Esophagus muscularis mucosa (tissue), 4 donors: ENCODE data around the gene ATP2A3. TPM values are rescaled to one million over a fixed set of nuclear protein-coding genes. Genes with fewer than 3 reads are reported as not detected.

Experiments used
- DNase-seq: peaks from one replicate; pipeline ENCODE4 v3.0.0-alpha.2; 2017; ENCODE audit errors: extremely low spot score
- H3K27ac ChIP-seq, 4 donors: fragments of 200-600 bp; sonication (generic); replicated peaks in 1 of 4; 1 replicate in 3 of 4; 2 replicates in 1 of 4; pipeline ENCODE4 v1.5.1; 2016 to 2019; ENCODE audit warnings: mild to moderate bottlenecking in 1 of 4
- H3K27me3 ChIP-seq, 4 donors: fragments of 200-600 bp; sonication (generic); one replicate each; pipeline versions ENCODE4 v1.5.1 to v1.6.0; 2016 to 2019
- H3K36me3 ChIP-seq, 4 donors: fragments of 200-600 bp; sonication (generic); one replicate each; pipeline ENCODE4 v1.5.1; 2016 to 2019
- H3K4me1 ChIP-seq, 4 donors: fragments of 200-600 bp; sonication (generic); one replicate each; pipeline ENCODE4 v1.5.1; 2016 to 2019
- H3K4me3 ChIP-seq, 4 donors: fragments of 200-600 bp; sonication (generic); 1 replicate in 2 of 4; 2 replicates in 2 of 4; pipeline ENCODE4 v1.5.1; 2016 to 2019; ENCODE audit warnings: mild to moderate bottlenecking in 4 of 4, moderate library complexity in 1 of 4
- H3K9me3 ChIP-seq, 4 donors: fragments of 200-600 bp; sonication (generic); 1 replicate in 3 of 4; 2 replicates in 1 of 4; pipeline ENCODE4 v1.5.1; 2016 to 2019
- EP300 ChIP-seq: sonication (generic); formaldehyde crosslinking; IDR thresholded peaks from one replicate; pipeline ENCODE4 v1.6.1; 2017; ENCODE audit warnings: antibody characterized with exemption
- POLR2A ChIP-seq: fragments of 450-650 bp; IDR thresholded peaks from one replicate; pipeline ENCODE4 v1.6.1; 2017; ENCODE audit warnings: antibody characterized with exemption, moderate library complexity, mild to moderate bottlenecking, low read depth
- POLR2AphosphoS5 ChIP-seq, 2 donors: sonication (generic); formaldehyde crosslinking; IDR thresholded peaks; one replicate each; pipeline ENCODE4 v1.6.1; 2017; ENCODE audit warnings: antibody characterized with exemption in 2 of 2
- WGBS: methylation state at CpG from one replicate; pipeline ENCODE4 v1.1.5; 2018; 5-methylcytosine and 5-hydroxymethylcytosine counted together
- intact Hi-C: fragments of 100-400 bp; cut with DNase I; formaldehyde crosslinking; loops from one replicate; pipeline ENCODE4 v1.15.1; 2023
- total RNA-seq, 4 donors: library from RNA; depleted of rRNA; stranded (reverse); fragments of >200 nt; gene quantifications; one replicate each; pipeline versions ENCODE4 v1.1.0 to v1.2.1, GENCODE V29; 2016
- TF ChIP-seq, protein P1 (sequence below), 3 experiments: fragments of 200-600 bp in 2 of 3; fragments of 450-650 bp in 1 of 3; sonication (generic) in 2 of 3; IDR thresholded peaks; one replicate each; pipeline ENCODE4 v1.5.1; 2017 to 2019; ENCODE audit warnings: antibody characterized with exemption in 3 of 3, mild to moderate bottlenecking in 2 of 3, moderate library complexity in 1 of 3

Gene ATP2A3
- total RNA-seq, 4 donors from 2014 or later = 17.9 to 35.4 (median 24.8) TPM

DNA sequence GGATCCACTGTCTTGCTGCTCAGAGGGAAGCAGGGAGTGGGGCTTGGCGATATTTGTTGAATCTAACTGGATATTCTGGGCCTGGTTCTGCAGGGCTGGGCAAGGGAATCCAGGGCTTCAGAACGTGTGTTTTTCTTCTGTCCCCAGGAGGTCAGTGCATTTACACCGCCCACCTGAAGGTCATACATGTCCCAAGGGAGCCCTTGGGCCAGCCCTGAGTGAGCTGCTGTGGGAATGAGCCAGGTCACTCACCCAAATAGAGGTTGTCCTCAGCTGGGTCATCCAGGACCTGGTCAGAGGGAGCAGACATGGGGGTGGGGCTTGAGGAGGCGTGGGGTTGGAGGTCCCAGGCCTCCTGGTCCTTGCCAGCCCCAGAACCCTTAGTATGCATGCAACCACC lies 82.0 kb downstream of the ATP2A3 start:
- 85% methylated on average over 3 of the region's 4 CpGs for WGBS
- no peak for DNase-seq
- no peaks in the 10 kb centered on the region for H3K9me3 ChIP-seq
- TF ChIP-seq EP300 = no peak
- TF ChIP-seq, protein P1, sequence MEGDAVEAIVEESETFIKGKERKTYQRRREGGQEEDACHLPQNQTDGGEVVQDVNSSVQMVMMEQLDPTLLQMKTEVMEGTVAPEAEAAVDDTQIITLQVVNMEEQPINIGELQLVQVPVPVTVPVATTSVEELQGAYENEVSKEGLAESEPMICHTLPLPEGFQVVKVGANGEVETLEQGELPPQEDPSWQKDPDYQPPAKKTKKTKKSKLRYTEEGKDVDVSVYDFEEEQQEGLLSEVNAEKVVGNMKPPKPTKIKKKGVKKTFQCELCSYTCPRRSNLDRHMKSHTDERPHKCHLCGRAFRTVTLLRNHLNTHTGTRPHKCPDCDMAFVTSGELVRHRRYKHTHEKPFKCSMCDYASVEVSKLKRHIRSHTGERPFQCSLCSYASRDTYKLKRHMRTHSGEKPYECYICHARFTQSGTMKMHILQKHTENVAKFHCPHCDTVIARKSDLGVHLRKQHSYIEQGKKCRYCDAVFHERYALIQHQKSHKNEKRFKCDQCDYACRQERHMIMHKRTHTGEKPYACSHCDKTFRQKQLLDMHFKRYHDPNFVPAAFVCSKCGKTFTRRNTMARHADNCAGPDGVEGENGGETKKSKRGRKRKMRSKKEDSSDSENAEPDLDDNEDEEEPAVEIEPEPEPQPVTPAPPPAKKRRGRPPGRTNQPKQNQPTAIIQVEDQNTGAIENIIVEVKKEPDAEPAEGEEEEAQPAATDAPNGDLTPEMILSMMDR (IDR thresholded peaks at IDR 0.05) = no peak
- no peak for TF ChIP-seq POLR2AphosphoS5 (IDR thresholded peaks at IDR 0.05)
- TF ChIP-seq POLR2A = no peak
- H3K27me3 ChIP-seq = no peaks in the 10 kb centered on the region
- H3K36me3 ChIP-seq = peaks cover 0 to 53% (median 33%) of the 10 kb centered on the region in 4 donors
- intact Hi-C loops = no loop called here
- peaks cover 13 to 36% (median 25%) of the 10 kb centered on the region in 4 donors for H3K4me1 ChIP-seq
- no peak overlapping the region for H3K4me3 ChIP-seq
- no peak overlapping the region for H3K27ac ChIP-seq

DNA sequence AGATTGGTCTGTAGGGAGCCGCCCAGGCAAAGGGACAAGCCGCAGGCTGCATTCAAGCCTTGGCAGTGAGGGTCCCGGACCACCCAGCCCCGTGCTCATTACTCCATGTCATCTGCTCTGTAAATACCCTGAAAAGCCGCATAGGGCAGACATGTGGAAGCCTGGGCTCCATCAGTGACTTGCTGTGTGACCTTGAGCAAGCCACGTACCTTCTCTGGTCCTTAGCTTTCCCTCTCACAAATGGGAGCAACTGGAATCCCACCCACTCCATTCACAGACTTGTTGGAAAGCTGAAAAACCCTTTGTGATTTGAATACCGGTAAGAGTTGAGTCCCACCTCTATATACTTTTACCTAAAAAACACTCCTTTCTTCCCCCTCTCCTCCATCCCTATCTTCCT lies 83.3 kb downstream of the ATP2A3 start:
- 86% methylated on average over 6 of the region's 7 CpGs for WGBS
- H3K9me3 ChIP-seq = no peaks in the 10 kb centered on the region
- H3K4me1 ChIP-seq = peaks cover 0 to 23% (median 12%) of the 10 kb centered on the region in 4 donors
- peaks cover 4 to 62% (median 37%) of the 10 kb centered on the region in 4 donors for H3K36me3 ChIP-seq
- H3K27ac ChIP-seq = no peak overlapping the region
- TF ChIP-seq POLR2AphosphoS5 (IDR thresholded peaks at IDR 0.05) = no peak
- no peak for DNase-seq
- intact Hi-C loops = no loop called here
- H3K4me3 ChIP-seq = no peak overlapping the region
- no peaks in the 10 kb centered on the region for H3K27me3 ChIP-seq

DNA sequence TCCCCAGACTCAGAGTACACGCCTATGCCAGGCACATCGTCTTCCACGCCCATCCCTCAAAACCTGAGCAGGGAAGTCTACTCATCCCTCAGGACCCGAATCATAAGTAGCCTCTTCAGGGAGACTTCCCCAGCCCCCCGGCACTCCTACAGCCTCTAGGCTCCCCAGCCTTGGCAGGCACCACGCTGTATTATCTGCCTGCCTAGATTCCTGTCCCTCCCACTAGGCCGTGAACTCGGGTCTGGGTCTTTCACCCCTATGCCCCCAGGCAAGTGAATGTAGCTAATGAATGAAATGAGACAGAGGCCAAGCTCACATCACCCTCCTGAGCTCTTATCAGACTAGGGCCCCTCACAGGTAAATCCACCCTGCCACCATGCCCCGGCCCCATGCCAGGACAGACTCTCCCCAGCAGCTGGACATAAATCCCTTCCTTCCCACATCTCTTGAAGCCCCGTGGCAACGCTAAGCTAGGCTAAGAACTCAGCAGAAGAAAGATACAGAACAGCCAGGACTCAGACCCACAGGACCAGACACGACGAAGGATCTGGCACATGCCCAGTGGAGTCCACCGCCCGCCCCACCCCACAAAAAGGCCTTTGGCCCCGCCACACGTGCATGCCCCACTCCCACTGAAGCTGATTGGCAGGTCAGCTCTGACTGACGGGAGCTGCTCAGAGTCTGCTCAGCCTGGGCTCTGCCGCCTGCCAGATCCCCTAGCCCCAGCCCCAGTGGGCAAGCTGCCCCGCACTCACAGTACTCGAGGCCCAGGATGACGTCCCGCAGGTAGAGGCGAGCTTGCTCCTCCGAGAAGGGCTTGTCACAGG lies 84.4 kb downstream of the ATP2A3 start:
- Histone ChIP-seq H3K4me1 (peaks cover 0 to 14% (median 3%) of the 10 kb centered on the region in 4 donors), H3K36me3 (peaks cover 6 to 68% (median 39%) of the 10 kb centered on the region in 4 donors), H3K27ac (no peak overlapping the region), H3K27me3 (no peaks in the 10 kb centered on the region), H3K4me3 (no peak overlapping the region), H3K9me3 (no peaks in the 10 kb centered on the region)
- DNase-seq = no peak
- TF ChIP-seq EP300 = no peak
- intact Hi-C loops = no loop called here
- WGBS = 77% methylated on average over 15 of the region's 25 CpGs

DNA sequence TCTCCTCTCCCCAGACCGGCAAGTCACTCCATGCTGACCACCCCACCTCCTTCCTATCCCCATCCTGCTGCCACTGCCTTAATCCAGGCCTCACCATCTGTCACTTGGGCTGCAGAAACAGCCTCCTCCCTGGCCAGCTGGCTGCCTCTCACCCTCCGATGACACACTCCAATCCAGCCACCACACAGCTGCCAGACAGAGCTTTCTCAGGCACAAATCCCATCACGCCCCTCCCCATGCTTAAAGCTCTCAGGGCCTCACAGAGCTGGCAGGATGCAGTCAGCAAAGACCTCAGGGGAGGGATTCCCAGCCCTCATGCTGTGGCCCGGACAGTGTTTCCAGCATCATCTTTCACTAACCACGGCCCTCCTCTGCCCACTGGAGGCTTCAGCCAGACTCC lies 85.1 kb downstream of the ATP2A3 start:
- TF ChIP-seq, protein P1 (IDR thresholded peaks at IDR 0.05) = no peak
- TF ChIP-seq EP300 (no peak), POLR2A (no peak)
- peaks cover 6 to 68% (median 36%) of the 10 kb centered on the region in 4 donors for H3K36me3 ChIP-seq
- H3K9me3 ChIP-seq = no peaks in the 10 kb centered on the region
- WGBS = 47% methylated on average over 5 of the region's 5 CpGs
- no peak for DNase-seq
- intact Hi-C loops = no loop called here
- H3K4me1 ChIP-seq = peaks cover 0 to 14% (median 3%) of the 10 kb centered on the region in 4 donors
- H3K27ac ChIP-seq = no peak overlapping the region
- H3K27me3 ChIP-seq = no peaks in the 10 kb centered on the region
- H3K4me3 ChIP-seq = no peak overlapping the region

DNA sequence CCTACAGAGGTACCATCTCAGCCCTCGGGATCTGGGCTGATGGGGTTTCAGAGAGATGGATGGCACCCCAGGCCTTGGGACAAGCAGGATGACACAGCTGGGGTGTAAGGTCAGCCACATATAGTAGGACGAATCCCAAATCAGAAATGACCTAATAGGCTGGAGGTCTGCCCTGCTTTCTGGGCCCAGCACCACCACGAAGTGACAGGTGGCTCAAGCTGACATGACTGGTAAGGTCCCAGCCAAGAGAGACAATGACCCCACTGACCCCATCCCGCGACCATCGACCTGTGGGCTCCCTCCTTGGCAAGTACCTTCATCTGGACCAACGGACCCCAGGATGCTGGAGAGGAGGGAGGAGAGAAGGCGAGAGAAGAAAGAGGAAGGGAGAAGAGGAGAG lies 87.0 kb downstream of the ATP2A3 start:
- TF ChIP-seq POLR2A (no peak), EP300 (no peak), POLR2AphosphoS5 (IDR thresholded peaks at IDR 0.05) (no peak)
- TF ChIP-seq, protein P1 (IDR thresholded peaks at IDR 0.05) = no peak
- no peaks in the 10 kb centered on the region for H3K9me3 ChIP-seq
- no peak for DNase-seq
- H3K36me3 ChIP-seq = peaks cover 6 to 68% (median 36%) of the 10 kb centered on the region in 4 donors
- H3K4me3 ChIP-seq = no peak overlapping the region
- H3K27ac ChIP-seq = no peak overlapping the region
- WGBS = 77% methylated on average over 8 of the region's 8 CpGs
- intact Hi-C loops = no loop called here
- H3K4me1 ChIP-seq = peaks cover 0 to 14% (median 3%) of the 10 kb centered on the region in 4 donors
- H3K27me3 ChIP-seq = no peaks in the 10 kb centered on the region
